Hematopoietic multipotent progenitor cell treated with erythropoietin and hydrocortisone succinate and interleukin-3 and kit ligand, for 4 days (in vitro differentiated cells): ENCODE measurements around the gene NID1.
"Not testable (repeated sequence)": the region's sequence is repeated elsewhere in the genome, so short reads cannot be mapped to it uniquely, and the experiment has no call there.

ENCODE experiments used
- DNase-seq: peaks from one replicate; pipeline ENCODE4 v3.0.0-alpha.2; 2015

Gene NID1

GRCh38 chr1:236095705-236096520, 31.0 kb upstream of the NID1 start:
- DNase-seq = no peak

GRCh38 chr1:236092899-236093298, 28.0 kb upstream of the NID1 start:
- DNase-seq = no peak

GRCh38 chr1:236091933-236092318, 27.0 kb upstream of the NID1 start:
- no peak for DNase-seq

- DNase-seq = no peak
Observed at GRCh38 chr1:236090741-236091147, 25.9 kb upstream of the NID1 start.

GRCh38 chr1:236089046-236089773, 24.3 kb upstream of the NID1 start:
- DNase-seq = peak; percentile 43

- no peak for DNase-seq
Observed at GRCh38 chr1:236086537-236086936, 21.6 kb upstream of the NID1 start.

- no peak for DNase-seq
Observed at GRCh38 chr1:236085545-236086159, 20.8 kb upstream of the NID1 start.

- no peak for DNase-seq
Observed at GRCh38 chr1:236084386-236084730, 19.5 kb upstream of the NID1 start.

- no peak for DNase-seq
Observed at GRCh38 chr1:236083650-236084385, 18.9 kb upstream of the NID1 start.

- no peak for DNase-seq
Observed at GRCh38 chr1:236082526-236082925, 17.6 kb upstream of the NID1 start.

- DNase-seq = no peak
Observed at GRCh38 chr1:236081546-236082227, 16.8 kb upstream of the NID1 start.

GRCh38 chr1:236079703-236080102, 14.8 kb upstream of the NID1 start:
- no peak for DNase-seq

GRCh38 chr1:236078993-236079392, 14.1 kb upstream of the NID1 start:
- DNase-seq = no peak

GRCh38 chr1:236078077-236078476, 13.2 kb upstream of the NID1 start:
- DNase-seq = not testable (repeated sequence)

- DNase-seq = no peak
Observed at GRCh38 chr1:236075848-236076247, 11.0 kb upstream of the NID1 start.

- DNase-seq = no peak
Observed at GRCh38 chr1:236073307-236073897, 8.5 kb upstream of the NID1 start.

GRCh38 chr1:236072001-236072400, 7.1 kb upstream of the NID1 start:
- no peak for DNase-seq

GRCh38 chr1:236070753-236071152, 5.9 kb upstream of the NID1 start:
- DNase-seq = no peak

- no peak for DNase-seq
Observed at GRCh38 chr1:236069796-236070195, 4.9 kb upstream of the NID1 start.

GRCh38 chr1:236067854-236068454, 3.1 kb upstream of the NID1 start:
- no peak for DNase-seq

GRCh38 chr1:236066828-236067386, 2.0 kb upstream of the NID1 start:
- DNase-seq = peak; percentile 89

GRCh38 chr1:236066054-236066453, 1.2 kb upstream of the NID1 start:
- peak; percentile 21 for DNase-seq
